ENCODE measurements around the gene ARHGEF3. TPM values are rescaled to one million over a fixed set of nuclear protein-coding genes. Genes with fewer than 3 reads are reported as not detected.

ARHGEF3 gene
- total RNA-seq, 1 donor from 2014 or later = 10.8 TPM

- no peak for TF ChIP-seq CTCF (IDR thresholded peaks at IDR 0.05; ENCODE audit: partially characterized antibody, unreplicated experiment)
- Mint-ChIP-seq H3K27ac (ENCODE audit: unreplicated experiment) (no peak overlapping the region), H3K4me1 (ENCODE audit: low read depth, unreplicated experiment) (peaks cover 13% of the 10 kb centered on the region), H3K27me3 (ENCODE audit: unreplicated experiment) (peaks cover 1% of the 10 kb centered on the region), H3K36me3 (ENCODE audit: unreplicated experiment) (no peaks in the 10 kb centered on the region), H3K9me3 (ENCODE audit: unreplicated experiment) (no peaks in the 10 kb centered on the region), H3K4me3 (ENCODE audit: unreplicated experiment) (peak overlapping the region; percentile 66)
- no peak for DNase-seq
Measured at GRCh38 chr3:56802378-56802745, 613 bp upstream of the ARHGEF3 start.

GRCh38 chr3:56800832-56801661 lies 702 bp downstream of the ARHGEF3 start:
- H3K36me3 Mint-ChIP-seq (ENCODE audit: unreplicated experiment) = no peaks in the 10 kb centered on the region
- no peaks in the 10 kb centered on the region for H3K9me3 Mint-ChIP-seq (ENCODE audit: unreplicated experiment)
- H3K27me3 Mint-ChIP-seq (ENCODE audit: unreplicated experiment) = peaks cover 1% of the 10 kb centered on the region
- H3K27ac Mint-ChIP-seq (ENCODE audit: unreplicated experiment) = peak overlapping the region; percentile 87
- TF ChIP-seq CTCF (IDR thresholded peaks at IDR 0.05; ENCODE audit: partially characterized antibody, unreplicated experiment) = no peak
- H3K4me3 Mint-ChIP-seq (ENCODE audit: unreplicated experiment) = peak overlapping the region; percentile 98
- no peak for DNase-seq
- H3K4me1 Mint-ChIP-seq (ENCODE audit: low read depth, unreplicated experiment) = peaks cover 13% of the 10 kb centered on the region

- peaks cover 1% of the 10 kb centered on the region for H3K27me3 Mint-ChIP-seq (ENCODE audit: unreplicated experiment)
- no peak overlapping the region for H3K27ac Mint-ChIP-seq (ENCODE audit: unreplicated experiment)
- no peak for DNase-seq
- peaks cover 10% of the 10 kb centered on the region for H3K4me1 Mint-ChIP-seq (ENCODE audit: low read depth, unreplicated experiment)
- no peaks in the 10 kb centered on the region for H3K9me3 Mint-ChIP-seq (ENCODE audit: unreplicated experiment)
- no peaks in the 10 kb centered on the region for H3K36me3 Mint-ChIP-seq (ENCODE audit: unreplicated experiment)
- peak overlapping the region; percentile 98 for H3K4me3 Mint-ChIP-seq (ENCODE audit: unreplicated experiment)
- no peak for TF ChIP-seq CTCF (IDR thresholded peaks at IDR 0.05; ENCODE audit: partially characterized antibody, unreplicated experiment)
Measured at GRCh38 chr3:56800130-56800831, 1.5 kb downstream of the ARHGEF3 start.

- Mint-ChIP-seq H3K27ac (ENCODE audit: unreplicated experiment) (no peak overlapping the region), H3K36me3 (ENCODE audit: unreplicated experiment) (no peaks in the 10 kb centered on the region), H3K4me1 (ENCODE audit: low read depth, unreplicated experiment) (peaks cover 10% of the 10 kb centered on the region), H3K4me3 (ENCODE audit: unreplicated experiment) (peak overlapping the region; percentile 54), H3K27me3 (ENCODE audit: unreplicated experiment) (peaks cover 1% of the 10 kb centered on the region), H3K9me3 (ENCODE audit: unreplicated experiment) (no peaks in the 10 kb centered on the region)
- DNase-seq = no peak
- peak; percentile 87 for TF ChIP-seq CTCF (IDR thresholded peaks at IDR 0.05; ENCODE audit: partially characterized antibody, unreplicated experiment)
Measured at GRCh38 chr3:56799251-56799882, 2.4 kb downstream of the ARHGEF3 start.

All from glutamatergic neuron (in vitro differentiated cells).